SHP77 treated with DMSO at 0.1 percent for 48 hours (cell line): ENCODE data around the gene ZNF8.
"Not testable (repeated sequence)": the region's sequence is repeated elsewhere in the genome, so short reads cannot be mapped to it uniquely, and the experiment has no call there.

Source experiments
- DNase-seq: peaks from one replicate; lab custom pipeline; 2025; lab: John Stamatoyannopoulos, UW

The ZNF8 gene

DNA sequence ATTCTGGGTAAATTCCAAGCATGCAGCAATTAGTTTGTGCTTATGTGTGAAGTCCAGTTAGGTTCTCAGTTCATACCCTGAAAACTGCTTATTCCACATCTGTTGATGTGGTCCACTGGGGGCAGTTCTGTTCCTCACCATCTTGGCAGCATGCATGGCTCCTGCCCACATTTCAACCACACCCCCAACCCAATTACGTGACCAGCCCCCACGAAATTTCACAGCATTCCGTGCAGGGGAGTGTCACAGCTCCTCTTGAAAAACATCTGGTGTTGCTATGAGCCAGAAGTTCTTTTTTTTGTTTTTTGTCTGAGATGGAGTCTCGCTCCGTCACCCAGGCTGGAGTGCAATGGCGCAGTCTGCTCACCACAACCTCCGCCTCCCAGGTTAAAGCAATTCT, 17.3 kb downstream of the ZNF8 start:
- DNase-seq: no peak

DNA sequence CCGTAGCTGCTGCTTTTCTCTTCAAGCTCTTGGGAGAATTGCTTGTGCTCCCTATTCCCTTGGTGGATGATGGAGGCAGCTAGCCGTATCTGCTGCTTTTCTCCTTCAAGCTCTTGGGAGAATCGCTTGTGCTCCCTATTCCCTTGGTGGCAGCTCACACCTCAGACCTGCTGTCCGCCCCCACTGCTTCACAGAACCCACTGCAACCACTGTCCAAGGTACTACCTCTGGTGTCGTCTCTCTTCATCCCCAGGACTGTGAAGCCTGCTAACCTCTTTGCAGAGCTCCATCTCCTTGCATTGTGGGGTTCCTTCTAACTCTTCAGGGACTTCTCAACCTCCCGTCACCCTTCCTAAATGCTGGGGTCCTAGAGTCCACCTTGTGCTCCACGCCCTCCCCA, 21.9 kb downstream of the ZNF8 start:
- no peak for DNase-seq

DNA sequence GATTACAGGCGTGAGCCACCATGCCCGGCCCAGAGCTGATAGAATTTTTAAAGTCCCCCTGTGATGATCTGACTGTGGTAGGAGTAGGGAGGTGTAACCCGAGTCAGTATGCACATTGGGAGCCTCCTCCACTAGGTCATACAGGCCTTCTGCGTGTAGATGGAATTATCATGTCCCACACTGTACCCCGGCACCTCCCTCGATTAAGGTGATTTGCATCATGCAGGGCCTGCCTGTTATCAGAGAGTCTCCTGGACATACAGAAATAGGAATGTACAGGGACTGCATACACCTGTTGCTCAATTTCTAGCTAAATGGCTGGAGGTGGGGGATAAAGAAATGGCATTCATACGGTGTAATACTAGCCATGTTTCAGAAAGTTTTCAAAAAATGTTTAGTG, 25.5 kb downstream of the ZNF8 start:
- no peak for DNase-seq

DNA sequence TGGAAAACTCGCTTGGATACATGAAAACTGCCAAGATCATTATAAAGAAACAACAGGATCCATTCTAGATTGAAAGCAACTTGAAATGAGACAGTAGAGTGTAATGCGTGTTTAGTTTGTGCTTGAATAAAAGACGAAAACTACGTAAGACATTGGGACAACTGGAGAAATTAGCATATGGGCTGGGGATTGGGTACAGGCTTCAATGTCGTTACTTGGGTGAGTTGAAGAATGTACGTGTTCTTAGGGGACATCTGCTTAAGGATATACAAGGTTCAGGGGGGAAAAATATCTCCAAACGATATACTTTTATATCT, 26.0 kb downstream of the ZNF8 start:
- no peak for DNase-seq

DNA sequence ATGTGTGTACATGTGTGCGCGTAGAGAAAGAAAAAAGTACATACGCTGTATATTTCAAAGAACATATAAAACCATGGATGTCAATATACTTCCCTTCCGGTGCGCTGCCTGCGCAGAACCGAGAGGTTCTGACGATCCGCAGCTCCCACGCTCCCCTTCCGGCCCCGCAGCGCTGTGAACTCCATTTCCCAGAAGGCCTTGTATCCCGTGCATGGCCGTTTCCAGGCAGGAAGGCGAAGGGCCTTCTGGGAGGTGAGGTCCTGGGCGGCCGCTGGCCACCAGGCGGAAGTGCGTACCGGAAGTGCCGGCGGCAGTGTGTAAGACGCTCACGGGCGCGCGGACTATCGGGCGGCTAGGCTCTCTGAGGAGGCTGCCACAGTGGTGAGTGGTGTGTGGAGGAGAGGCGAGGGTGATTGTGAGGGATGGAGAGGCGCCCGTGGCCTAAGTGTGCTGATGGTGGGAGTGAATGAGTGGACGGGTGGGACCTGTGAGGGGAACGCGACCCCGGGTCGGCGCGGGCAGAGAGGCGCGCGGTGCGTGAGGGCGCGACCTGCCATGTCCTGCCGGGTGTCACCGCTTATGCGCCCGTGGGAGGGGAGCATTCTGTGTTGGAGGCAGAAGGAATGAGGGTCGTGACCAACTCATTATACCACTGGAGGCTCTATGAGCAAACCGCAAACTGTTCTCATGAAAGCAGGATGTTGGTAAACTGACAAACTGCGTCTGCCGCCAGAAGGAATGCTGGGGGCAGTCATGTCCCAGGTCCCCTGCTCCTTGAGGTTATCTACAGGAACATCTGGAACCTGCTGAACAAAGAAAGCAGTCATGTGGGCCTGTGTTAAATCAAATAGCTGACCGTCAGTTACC, 26.5 kb downstream of the ZNF8 start, which contains the start of gene ERVK3-1:
Gene ERVK3-1 (plus strand): TSS at position 313 of the 867 bp plus-strand sequence. CDS start 6,792 bp downstream, outside the sequence.
- DNase-seq: peak; percentile 91

DNA sequence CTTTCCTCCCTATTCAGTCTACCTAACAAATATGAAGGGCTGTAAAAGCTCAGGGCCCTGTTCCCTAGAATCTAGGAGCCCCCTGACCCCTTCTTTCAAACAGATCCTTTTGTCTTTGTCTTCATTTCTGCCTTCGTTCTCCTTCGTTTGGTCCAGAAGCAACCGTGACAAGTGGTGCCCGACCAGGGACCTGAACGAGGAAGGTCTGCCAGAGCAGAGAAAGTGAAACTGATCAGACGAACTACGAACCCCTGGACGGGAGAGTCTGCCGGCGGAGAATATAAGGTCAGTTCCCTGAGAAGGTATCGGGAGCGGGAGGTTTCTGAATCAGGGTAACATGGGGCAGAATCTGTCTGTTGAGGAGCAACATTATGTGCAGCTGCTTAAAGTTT, 27.2 kb downstream of the ZNF8 start:
- DNase-seq: no peak

DNA sequence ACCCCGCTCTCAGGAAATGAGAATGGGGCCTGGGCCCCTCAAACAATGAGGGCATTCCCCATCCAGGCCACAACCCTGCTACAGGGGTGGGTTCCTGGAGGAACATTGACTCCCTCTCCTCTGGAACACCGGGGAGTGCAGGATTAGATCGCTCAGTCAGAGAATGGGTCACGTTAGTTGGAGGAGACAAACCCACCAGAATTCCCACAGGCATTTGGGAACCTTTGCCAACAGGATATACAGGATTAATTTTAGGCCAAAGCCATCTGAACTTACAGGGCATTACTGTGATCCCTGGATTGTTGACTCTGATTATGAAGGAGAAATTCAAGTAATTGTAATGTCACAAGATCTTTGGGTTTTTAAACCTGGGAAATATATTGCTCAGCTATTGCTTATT, 29.0 kb downstream of the ZNF8 start:
- no peak for DNase-seq

DNA sequence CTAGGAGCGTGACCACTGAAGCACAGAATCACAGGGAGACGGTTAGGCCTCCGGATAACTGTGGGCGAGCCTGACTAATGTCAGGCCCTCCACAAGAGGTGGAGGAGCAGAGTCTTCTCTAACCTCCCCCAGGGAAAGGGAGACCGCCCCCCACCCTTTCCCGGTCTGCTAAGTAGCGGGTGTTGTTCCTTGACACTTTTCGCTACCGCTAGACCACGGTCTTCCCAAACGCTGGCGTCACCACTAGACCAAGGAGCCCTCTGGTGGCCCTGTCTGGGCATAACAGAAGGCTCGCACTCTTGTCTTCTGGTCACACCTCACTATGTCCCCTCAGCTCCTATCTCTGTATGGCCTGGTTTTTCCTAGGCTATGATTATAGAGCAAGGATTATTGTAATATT, 31.9 kb downstream of the ZNF8 start:
- not testable (repeated sequence) for DNase-seq

DNA sequence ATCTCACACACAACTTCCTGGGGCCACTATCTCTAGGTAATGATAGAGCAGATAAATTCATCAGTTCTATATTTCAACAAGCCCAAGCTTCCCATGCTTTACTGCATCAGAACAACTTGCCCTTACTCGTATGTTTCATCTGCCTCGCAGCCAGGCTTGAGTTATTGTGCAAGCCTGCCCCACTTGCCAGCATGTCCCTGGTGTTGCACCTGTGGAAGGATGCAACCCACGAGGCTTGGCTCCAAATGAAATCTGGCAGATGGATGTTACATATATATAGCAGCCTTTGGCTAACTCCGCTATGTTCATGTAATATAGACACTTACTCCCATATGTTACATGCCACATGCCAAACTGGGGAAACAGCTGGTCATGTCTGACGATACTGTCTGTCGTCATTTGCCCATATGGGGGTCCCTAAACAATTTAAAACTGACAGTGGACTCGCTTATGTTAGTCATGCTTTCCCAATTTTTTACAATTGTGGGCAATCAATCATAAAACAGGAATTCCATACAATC, 32.6 kb downstream of the ZNF8 start:
- DNase-seq: no peak

DNA sequence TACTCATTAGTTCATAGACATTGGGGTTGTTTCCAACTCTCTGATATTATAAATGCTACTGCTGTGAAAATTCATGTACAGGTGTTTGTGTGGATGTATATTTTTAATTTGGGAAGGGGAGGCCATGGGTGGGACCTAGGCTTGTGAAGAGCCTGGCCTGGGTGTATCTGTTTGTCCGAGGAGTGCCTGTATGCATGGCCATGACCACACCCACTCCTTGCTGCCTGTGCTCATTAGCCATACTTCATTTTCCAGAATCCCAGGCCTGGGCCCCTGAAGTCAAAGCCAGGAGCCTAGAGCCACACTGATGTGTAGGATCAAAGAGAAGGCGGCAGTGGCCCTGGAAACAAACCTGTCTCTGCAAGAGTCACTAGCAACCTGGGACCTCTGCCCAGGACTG, 36.8 kb downstream of the ZNF8 start:
- DNase-seq: no peak

DNA sequence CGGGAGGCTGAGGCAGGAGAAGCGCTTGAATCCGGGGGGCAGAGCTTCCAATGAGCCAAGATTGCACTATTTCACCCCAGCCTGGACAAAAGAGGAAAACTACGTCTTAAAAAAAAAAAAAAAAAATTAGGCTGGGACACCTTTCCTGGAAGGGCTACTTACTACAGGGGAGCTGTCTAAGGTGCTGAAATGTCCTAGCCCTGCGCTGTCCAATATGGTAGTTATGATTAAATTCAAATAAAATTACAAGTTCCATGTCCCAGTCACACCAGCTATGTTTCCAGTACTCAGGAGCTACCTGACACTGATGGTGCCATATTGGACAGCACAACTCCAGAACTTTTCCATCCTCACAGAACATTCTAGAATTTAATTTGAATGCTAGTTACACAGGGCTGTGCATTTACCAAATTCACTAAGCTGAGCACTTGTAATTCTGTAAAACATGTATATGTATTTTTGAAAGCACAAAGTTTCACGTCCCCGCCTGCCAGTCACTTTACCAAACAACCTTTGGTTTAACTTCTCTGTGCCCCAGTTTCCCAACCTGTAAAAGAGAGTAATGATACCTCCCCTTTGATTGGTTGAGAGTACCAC, 38.8 kb downstream of the ZNF8 start:
- no peak for DNase-seq

DNA sequence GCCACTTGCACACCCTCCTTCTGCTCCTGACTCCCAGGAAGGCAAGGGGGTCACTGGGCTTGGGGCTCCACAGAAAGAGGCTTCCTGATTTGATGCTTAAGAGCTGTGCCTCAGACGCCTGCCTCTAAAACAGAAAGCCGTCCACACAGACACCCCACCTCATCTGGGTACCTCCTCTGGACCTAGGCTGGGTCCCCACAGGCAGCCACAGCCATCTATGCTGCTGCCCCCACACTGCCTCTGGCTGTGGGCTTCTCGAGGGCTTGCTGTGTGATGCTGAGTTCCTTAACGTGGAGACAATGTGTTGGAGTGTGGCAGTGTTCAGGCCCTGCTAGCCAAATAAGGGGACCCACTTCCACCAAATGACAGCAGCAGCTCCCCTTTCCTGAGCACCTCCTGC, 39.5 kb downstream of the ZNF8 start:
- DNase-seq: no peak

DNA sequence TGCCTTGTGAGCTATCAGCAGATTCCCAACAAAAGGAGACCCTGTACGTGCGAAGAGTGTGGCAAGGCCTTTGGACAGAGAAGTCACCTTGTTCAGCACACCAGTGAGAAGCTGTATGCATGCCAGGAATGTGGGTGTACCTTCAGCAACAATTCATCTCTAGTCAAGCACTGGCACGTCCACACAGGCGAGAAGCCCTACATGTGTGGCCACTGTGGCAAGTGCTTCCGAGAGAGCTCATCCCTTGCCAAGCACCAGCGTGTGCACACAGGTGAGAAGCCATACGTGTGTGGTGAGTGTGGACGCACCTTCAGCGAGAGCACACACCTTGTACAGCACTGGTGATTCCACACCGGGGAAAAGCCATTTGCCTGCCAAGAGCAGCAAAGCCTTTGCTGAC, 40.5 kb downstream of the ZNF8 start:
- no peak for DNase-seq

DNA sequence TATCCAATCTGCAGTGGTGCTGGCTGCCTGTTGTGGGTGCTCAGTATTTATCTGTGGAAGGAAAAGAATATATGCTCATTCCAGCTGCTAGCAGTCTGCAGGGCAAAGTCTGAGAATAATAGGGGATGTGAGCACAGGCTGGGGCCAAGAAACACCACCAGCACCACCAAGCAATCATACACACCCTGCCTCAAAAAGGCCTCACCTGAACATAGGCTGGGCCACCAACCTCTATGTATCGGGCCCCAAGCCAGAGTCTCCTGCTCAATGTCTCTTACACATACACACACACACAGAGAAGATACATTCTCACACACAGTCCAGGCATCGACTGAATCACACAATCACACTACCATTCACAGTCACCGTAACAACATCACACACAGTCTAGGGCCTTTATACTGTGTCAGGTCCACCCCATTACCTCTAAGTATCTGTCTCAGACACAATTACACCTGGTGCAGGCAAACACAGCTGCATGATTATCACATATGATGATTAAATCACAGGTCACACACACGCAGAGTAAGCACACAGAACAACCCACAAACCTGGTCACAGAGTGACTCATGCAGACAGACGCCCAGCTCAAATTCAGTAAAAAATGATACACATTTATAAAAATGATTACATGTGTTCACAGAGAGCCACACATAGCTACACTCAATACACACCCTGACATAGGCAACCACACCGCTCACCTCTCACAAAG, 46.7 kb downstream of the ZNF8 start:
- DNase-seq: no peak

DNA sequence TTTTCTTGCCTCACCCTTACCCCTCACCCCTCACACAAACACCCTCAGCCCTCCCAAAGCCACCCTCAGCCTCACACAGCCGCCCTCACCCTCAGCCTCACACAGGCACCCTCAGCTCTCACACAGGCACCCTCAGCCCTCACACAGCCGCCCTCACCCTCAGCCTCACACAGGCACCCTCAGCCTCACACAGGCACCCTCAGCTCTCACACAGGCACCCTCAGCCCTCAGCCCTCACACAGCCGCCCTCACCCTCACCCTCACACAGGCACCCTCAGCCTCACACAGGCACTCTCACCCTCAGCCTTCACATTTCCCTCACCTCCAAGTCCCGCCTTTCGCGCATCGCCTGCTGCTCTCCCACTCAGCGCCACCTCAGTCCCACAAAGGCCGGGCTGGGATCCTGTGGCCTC, 47.8 kb downstream of the ZNF8 start:
- no peak for DNase-seq

DNA sequence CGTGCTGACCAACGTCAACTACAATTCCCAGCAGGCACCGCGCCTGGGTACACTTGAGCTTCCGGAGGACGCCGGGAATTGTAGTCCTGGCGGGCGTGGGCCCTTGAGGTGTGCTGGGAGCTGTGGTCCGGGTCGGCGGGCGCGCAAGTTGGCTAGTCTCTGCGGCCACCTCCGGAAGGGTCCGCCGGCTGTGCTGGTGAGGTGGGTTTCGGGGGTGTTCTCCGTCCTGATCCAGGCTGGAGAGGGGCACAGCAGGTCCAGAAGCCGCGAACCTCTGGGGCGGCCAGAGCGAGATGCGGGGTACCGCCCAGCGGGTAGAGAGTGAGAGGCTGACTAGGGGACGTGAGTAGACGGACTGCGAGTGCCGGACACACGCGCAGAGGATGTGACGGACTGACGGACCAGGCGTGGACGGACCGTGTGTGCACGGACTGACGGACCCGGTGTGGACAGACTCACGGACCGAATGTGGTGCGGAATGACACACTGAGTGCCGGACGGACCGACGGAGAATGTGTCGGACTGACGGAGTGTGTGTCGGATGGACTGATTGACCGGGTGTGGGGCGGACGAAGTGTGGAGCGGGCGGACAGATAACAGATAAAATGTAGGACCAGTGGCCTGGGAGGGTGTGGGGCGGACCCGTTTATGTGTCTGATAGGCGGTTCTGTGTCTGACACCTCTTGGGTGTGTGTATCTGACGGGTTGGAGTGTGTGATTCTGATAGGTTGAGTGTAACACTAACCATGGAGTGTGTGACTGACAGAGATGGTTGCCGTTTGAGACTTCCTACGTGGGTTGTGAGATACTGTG, 48.4 kb downstream of the ZNF8 start, which contains the start of gene ZSCAN22:
Gene ZSCAN22 (plus strand): TSS at position 81 of the 813 bp plus-strand sequence. CDS start 7,809 bp downstream, outside the sequence.
- DNase-seq: peak; percentile 89

DNA sequence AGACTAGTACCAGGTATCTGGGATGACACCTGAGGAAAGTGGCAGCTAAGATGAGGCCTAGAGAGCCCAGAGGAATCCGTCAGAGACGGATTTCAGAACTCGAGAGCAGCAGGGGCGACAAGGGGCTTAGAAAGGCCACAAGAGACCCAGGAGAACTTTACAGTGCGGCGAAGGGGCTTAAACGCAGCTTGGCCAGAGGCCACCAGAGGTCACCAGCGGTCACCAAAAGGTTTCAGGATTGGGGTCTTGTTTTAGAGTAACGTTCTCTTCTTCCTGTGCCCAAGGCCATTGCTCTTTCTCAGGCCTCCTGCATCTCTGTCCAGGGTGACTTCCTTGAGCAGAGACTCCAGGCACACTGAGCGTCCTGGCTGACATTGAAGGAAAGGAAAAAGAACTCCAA, 50.2 kb downstream of the ZNF8 start:
- no peak for DNase-seq

DNA sequence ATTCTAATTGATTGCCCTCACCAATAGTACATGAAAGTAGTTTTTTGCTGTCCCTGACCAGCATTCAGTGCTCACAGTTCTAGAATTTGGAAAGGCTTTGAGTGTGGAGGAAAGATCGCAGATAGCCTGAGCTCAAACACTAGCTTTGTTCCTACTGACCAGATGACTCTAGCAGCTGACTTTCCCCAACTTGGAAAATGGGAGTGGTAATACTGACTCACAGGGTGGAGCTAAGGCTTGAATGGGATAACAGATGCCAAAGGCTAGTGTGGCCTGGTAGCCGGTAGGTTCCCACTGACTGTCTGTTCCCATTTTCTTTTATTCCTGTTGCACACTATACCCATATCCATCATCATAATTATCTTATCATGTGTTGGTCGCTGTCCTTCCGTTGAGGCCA, 51.7 kb downstream of the ZNF8 start:
- no peak for DNase-seq

DNA sequence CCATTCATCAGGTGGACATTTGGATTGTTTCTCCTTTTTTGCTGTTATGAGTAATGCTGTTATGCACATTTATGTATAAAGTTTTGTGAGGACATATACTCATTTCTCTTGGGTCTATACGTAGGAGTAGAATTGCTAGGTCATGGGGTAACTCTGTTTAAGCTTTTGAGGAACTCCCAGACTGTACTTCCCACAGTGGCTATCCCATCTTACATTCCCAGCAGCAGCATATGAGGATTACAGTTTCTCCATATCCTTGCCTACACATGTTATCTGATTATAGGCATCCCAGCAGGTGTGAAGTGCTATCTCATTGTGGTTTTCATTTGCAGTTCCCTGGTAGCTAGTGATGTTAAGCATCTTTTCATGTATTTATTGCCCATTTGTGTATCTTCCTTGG, 53.9 kb downstream of the ZNF8 start:
- no peak for DNase-seq

DNA sequence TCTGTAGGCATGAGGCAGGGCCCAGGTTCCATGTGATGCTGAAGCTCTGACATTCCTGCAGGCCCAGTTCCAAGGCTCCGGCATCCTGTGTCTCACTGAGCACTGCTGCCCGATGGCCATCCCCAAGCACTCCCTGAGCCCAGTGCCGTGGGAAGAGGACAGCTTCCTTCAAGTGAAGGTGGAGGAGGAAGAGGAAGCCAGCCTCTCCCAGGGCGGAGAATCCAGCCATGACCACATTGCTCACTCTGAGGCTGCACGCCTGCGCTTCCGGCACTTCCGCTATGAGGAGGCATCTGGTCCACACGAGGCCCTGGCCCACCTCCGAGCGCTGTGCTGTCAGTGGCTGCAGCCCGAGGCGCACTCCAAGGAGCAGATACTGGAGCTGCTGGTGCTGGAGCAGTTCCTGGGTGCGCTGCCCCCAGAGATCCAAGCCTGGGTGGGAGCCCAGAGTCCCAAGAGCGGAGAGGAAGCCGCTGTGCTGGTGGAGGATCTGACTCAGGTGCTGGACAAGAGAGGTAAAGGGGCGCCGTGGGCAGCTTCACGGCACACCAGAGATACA, 56.0 kb downstream of the ZNF8 start:
- no peak for DNase-seq

DNA sequence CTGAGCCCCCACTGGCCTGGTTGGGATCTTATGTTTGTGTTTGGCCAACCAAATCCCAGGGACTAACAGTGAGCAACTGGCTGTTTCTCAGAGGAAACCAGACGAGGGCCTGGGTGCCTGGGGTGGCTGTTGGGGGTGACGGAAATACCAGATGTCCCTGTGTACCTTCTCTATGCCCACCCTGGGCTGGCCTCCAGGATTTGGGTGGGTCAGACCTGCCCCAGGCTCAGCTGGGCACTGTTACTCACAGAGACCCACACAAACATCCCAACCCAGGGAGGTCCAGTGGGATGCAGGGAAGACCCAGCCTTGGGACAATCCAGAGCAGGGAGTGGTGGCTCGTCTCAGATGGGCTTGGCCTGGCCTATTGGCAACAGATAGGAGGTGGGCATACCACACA, 56.9 kb downstream of the ZNF8 start:
- no peak for DNase-seq

DNA sequence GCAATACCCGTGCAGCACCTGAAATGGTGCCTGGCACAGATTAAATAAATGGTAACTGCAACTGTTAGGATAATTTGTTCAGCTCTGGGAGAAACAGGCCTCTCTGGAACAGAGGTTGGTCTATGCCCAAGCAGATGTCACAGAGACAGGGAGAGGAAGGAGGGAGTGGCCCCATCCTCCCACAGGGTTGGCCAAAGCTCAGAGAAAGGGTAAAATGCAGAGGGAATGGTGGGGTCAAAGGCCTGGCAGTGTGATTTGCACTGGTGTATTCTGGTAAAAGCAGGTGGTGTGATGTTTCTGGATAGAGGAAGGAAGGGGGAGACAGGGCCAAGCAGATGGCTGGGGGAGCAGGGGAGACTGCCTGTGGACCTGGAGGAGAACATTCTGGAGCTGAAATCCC, 57.5 kb downstream of the ZNF8 start:
- no peak for DNase-seq
